Measurements from ENCODE around the gene SULT1C2. TPM values are rescaled to one million over a fixed set of nuclear protein-coding genes. Genes with fewer than 3 reads are reported as not detected.

The SULT1C2 gene
- total and polyA plus RNA-seq, 8 donors, result 5.4 to 36.6 (median 23.6) TPM

- TF ChIP-seq, protein P1, sequence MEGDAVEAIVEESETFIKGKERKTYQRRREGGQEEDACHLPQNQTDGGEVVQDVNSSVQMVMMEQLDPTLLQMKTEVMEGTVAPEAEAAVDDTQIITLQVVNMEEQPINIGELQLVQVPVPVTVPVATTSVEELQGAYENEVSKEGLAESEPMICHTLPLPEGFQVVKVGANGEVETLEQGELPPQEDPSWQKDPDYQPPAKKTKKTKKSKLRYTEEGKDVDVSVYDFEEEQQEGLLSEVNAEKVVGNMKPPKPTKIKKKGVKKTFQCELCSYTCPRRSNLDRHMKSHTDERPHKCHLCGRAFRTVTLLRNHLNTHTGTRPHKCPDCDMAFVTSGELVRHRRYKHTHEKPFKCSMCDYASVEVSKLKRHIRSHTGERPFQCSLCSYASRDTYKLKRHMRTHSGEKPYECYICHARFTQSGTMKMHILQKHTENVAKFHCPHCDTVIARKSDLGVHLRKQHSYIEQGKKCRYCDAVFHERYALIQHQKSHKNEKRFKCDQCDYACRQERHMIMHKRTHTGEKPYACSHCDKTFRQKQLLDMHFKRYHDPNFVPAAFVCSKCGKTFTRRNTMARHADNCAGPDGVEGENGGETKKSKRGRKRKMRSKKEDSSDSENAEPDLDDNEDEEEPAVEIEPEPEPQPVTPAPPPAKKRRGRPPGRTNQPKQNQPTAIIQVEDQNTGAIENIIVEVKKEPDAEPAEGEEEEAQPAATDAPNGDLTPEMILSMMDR (IDR thresholded peaks at IDR 0.05), result no peak
- no peak overlapping the region for H3K27ac ChIP-seq
Observed at GRCh38 chr2:108263401-108263800, 25.3 kb upstream of the SULT1C2 start.

DNA sequence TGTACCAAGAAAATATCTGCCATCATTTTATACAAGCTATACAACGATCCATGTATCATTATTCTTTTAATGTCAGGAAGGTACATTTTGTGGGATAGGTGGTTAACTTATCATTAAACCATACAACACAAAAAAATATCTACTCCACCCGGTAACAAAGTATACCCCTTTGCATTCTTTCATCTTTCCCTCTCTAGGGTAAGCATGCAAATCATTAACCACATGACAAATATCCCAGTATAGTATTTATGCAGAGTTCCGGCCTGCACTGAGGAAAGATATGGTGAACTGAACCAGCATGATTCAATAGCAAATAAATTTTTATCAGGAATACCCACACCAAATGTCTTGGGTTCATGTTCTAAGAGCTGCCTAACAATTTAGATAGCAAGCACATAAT lies 22.5 kb upstream of the SULT1C2 start:
- H3K27ac ChIP-seq, result no peak overlapping the region
- H3K4me1 ChIP-seq, result peaks cover 7 to 14% of the 10 kb centered on the region in 2 donors
- H3K4me3 ChIP-seq, result no peak overlapping the region
- H3K27me3 ChIP-seq, result no peaks in the 10 kb centered on the region
- DNase-seq (peak in 1 of 4 donors; percentile 13), ATAC-seq (peak; percentile 12)
- H3K36me3 ChIP-seq, result no peaks in the 10 kb centered on the region
- intact Hi-C loops (cut with DNase I), result no loop called here
- TF ChIP-seq, protein P1 (IDR thresholded peaks at IDR 0.05), result no peak
- no peaks in the 10 kb centered on the region for H3K9me3 ChIP-seq

More at GRCh38 chr2:108263401-108263800, 25.3 kb upstream of the SULT1C2 start:
- DNase-seq, result no peak
- intact Hi-C loops (cut with DNase I), result no loop called here
- no peak for ATAC-seq
- Histone ChIP-seq H3K4me3 (no peak overlapping the region), H3K27me3 (no peaks in the 10 kb centered on the region), H3K9me3 (no peaks in the 10 kb centered on the region), H3K4me1 (peaks cover 7 to 14% of the 10 kb centered on the region in 2 donors), H3K36me3 (no peaks in the 10 kb centered on the region)

DNA sequence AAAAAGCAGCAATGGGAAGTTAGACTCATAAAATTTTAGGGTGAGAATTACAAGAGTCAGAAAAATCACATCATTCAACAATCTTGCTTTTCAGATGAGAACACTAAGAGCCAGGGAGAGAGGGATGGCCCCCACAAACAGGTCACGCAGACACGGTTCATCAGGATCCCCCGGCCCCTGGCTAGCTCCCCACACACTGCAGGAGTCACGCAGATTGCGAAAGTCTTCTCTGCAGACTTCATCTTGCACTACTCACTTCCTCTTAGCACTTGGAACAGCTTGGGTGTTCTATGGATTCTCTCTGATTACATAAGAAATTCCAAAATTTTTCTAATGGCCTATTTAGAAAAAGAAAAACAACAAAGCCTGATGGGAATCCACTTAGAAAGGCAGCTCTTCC lies 21.6 kb upstream of the SULT1C2 start:
- TF ChIP-seq, protein P1 (IDR thresholded peaks at IDR 0.05), result no peak
- DNase-seq (peak in 3 of 4 donors; percentile 12 to 53 (median 40)), ATAC-seq (peak; percentile 85)

GRCh38 chr2:108268001-108268400 lies 20.7 kb upstream of the SULT1C2 start:
- H3K9me3 ChIP-seq, result no peaks in the 10 kb centered on the region
- no peaks in the 10 kb centered on the region for H3K36me3 ChIP-seq
- H3K27me3 ChIP-seq, result no peaks in the 10 kb centered on the region
- TF ChIP-seq, protein P1 (IDR thresholded peaks at IDR 0.05), result no peak
- peaks cover 7 to 14% of the 10 kb centered on the region in 2 donors for H3K4me1 ChIP-seq
- intact Hi-C loops (cut with DNase I), result no loop called here
- ATAC-seq (peak; percentile 80), DNase-seq (no peak)
- H3K4me3 ChIP-seq, result no peak overlapping the region
- peak overlapping the region; percentile 28 to 59 for H3K27ac ChIP-seq

More for the DNA sequence above, 21.6 kb upstream of the SULT1C2 start:
- Histone ChIP-seq H3K27me3 (no peaks in the 10 kb centered on the region), H3K4me1 (peaks cover 7 to 14% of the 10 kb centered on the region in 2 donors), H3K4me3 (no peak overlapping the region), H3K27ac (peak overlapping the region in 1 of 2 donors; percentile 59), H3K36me3 (no peaks in the 10 kb centered on the region), H3K9me3 (no peaks in the 10 kb centered on the region)
- intact Hi-C loops (cut with DNase I), result no loop called here

DNA sequence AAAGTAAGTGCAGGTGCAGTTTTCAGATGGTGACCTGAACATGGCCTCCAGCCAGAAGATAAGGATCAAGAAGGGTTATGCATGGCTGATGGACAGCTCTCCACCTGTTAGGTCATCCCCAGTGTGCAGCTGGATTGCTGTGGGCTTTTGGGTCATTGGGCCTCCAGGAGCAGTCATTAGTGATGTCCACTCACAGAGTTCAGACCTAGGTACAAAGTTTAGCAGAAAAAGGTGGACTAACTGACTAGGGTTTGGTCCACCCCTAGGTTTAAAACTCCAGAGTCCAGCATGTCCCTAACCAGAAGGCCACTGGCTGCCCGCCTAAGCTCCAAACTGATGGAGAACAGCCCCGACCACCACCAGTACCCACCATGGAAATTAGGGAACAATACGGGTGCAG lies 18.3 kb upstream of the SULT1C2 start:
- intact Hi-C loops (cut with DNase I), result no loop called here
- H3K36me3 ChIP-seq, result no peaks in the 10 kb centered on the region
- ATAC-seq, result no peak
- TF ChIP-seq, protein P1 (IDR thresholded peaks at IDR 0.05), result no peak
- no peak overlapping the region for H3K27ac ChIP-seq
- H3K4me1 ChIP-seq, result peaks cover 7 to 14% of the 10 kb centered on the region in 2 donors
- no peak for DNase-seq
- H3K9me3 ChIP-seq, result no peaks in the 10 kb centered on the region
- no peaks in the 10 kb centered on the region for H3K27me3 ChIP-seq
- H3K4me3 ChIP-seq, result no peak overlapping the region

All from left lung (tissue), 10 donors.